ENCODE data around the gene SNX32. TPM values are rescaled to one million over a fixed set of nuclear protein-coding genes. Genes with fewer than 3 reads are reported as not detected.

Gene SNX32
- total and polyA plus RNA-seq, 2 of the 13 experiments (the other 11 are each of a cell fraction or from before 2014, with no cell fraction given) = 0.09 to 0.34 TPM

DNA sequence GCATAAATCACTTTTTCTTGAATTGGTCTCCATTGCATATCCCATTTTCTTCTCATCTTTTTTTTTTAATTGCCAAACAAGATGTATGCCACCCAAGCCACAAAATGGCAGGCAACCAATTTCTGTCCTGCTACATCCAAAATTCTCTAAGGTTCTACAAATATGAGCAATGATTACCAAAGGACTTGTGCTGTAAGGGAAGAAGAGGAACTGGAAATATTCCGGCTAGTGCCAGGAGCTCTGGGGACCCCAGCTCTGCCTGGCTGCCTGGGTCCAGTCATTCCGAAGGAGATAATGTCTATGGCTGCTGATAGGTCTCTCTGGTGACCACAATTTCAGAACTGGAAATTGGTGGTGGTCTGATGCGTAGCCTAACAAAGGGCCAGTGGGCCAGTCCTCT is 17.1 kb upstream of the SNX32 start:
- BruUV-seq (replicated peaks) = no TSS peak
- ATAC-seq = no peak
- Histone ChIP-seq H2AFZ (ENCODE audit: low read length) (no peak overlapping the region), H3K27me3 (ENCODE audit: control insufficient read depth in 1 of 2, insufficient read depth in 2 of 2, low read length in 2 of 2) (peaks cover 0 to 18% of the 10 kb centered on the region in 2 experiments; a peak in 2 of 5 replicates), H3K4me3 (replicated peaks in 1 of 3; ENCODE audit: insufficient read depth in 1 of 3, low read depth in 2 of 3, low read length in 3 of 3) (no peak overlapping the region), H3K27ac (ENCODE audit: extremely low read length, insufficient read depth, low read length) (no peak overlapping the region), H3K79me2 (ENCODE audit: insufficient read depth, low read length) (no peaks in the 10 kb centered on the region), H3K4me2 (ENCODE audit: low read depth, low read length) (peak overlapping the region; percentile 69), H3K36me3 (replicated peaks in 1 of 2; ENCODE audit: control insufficient read depth in 1 of 2, insufficient read depth in 2 of 2, low read length in 2 of 2) (no peaks in the 10 kb centered on the region), H3K4me1 (ENCODE audit: insufficient read depth, low read length) (peaks cover 30% of the 10 kb centered on the region), H4K20me1 (ENCODE audit: insufficient read depth, low read length) (no peaks in the 10 kb centered on the region), H3K9ac (ENCODE audit: insufficient read depth, low read depth, low read length) (no peak overlapping the region), H3K9me3 (ENCODE audit: low read length) (no peaks in the 10 kb centered on the region)
- POLR2A ChIA-PET = interaction anchor here (0.9 to 2.6 kb wide), 6 partner anchors 36 to 105 kb away, joined by 3 to 18 read pairs (median 4); partner anchors contain the start of genes AP5B1, FIBP and KAT5
- FAIRE-seq = no peak
- no peak for TF ChIP-seq ONECUT2 (CRISPR knock-in tag; IDR thresholded peaks at IDR 0.05)
- in situ Hi-C loops (cut with HindIII; ENCODE audit: extremely low pct_ligation_motif_present, low pct_unique_long_range_greater_than_20kb) (loop anchor here (5.0 to 10.0 kb wide), 3 partner anchors 34 to 102 kb away; partner anchors contain the start of genes AP5B1 and KAT5), intact Hi-C loops (cut with micrococcal nuclease; ENCODE audit: unreplicated experiment) (loop anchor here (5.0 kb wide), 1 partner anchor 34 kb away; the partner anchor contains the start of gene AP5B1)
- CTCF ChIA-PET (ENCODE audit: low intra/inter-chr PET ratio, low total read pairs) = interaction anchor here (0.6 to 4.0 kb wide), 5 partner anchors 36 to 172 kb away, joined by 3 to 57 read pairs (median 22); partner anchors contain the start of gene AP5B1
- WGBS (ENCODE audit: low lambda C conversion rate) = 96% methylated on average over 3 of the region's 3 CpGs
- DNase-seq (ENCODE audit: low spot score) = no peak

DNA sequence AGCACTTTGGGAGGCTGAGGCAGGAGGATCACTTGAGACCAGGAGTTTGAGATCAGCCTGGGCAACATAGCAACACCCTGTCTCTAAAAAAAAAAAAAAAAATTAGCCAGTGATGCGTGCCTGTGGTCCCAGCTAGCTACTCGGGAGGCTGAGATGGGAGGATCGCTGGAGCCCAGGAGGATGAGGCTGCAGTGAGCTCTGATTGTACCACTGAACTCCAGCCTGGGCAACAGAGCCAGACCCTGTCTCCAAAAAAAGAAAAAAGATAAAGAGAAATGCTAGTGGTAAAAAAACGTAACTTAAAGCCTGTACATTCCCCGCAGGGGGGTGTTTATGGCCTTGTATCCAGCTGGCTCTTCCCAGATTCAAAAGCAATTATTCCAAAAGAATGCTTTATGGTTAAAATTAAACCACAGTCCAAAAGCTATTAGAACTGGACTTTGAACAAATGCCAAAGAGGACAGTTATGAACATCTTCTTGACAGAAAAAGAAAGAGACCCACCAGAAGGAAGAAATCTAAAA is 16.4 kb upstream of the SNX32 start:
- Histone ChIP-seq H3K36me3 (replicated peaks in 1 of 2; ENCODE audit: control insufficient read depth in 1 of 2, insufficient read depth in 2 of 2, low read length in 2 of 2) (no peaks in the 10 kb centered on the region), H3K79me2 (ENCODE audit: insufficient read depth, low read length) (no peaks in the 10 kb centered on the region), H4K20me1 (ENCODE audit: insufficient read depth, low read length) (no peaks in the 10 kb centered on the region), H3K9me3 (ENCODE audit: low read length) (no peaks in the 10 kb centered on the region), H3K27me3 (ENCODE audit: control insufficient read depth in 1 of 2, insufficient read depth in 2 of 2, low read length in 2 of 2) (peaks cover 0 to 11% of the 10 kb centered on the region in 2 experiments; a peak in 2 of 5 replicates), H3K9ac (ENCODE audit: insufficient read depth, low read depth, low read length) (peak overlapping the region; percentile 53), H3K4me3 (replicated peaks in 1 of 3; ENCODE audit: insufficient read depth in 1 of 3, low read depth in 2 of 3, low read length in 3 of 3) (peak overlapping the region; percentile 51 to 76 (median 63)), H3K27ac (ENCODE audit: extremely low read length, insufficient read depth, low read length) (no peak overlapping the region), H3K4me1 (ENCODE audit: insufficient read depth, low read length) (peaks cover 30% of the 10 kb centered on the region), H3K4me2 (ENCODE audit: low read depth, low read length) (peak overlapping the region; percentile 69), H2AFZ (ENCODE audit: low read length) (peak overlapping the region; percentile 48)
- in situ Hi-C loops (cut with HindIII; ENCODE audit: extremely low pct_ligation_motif_present, low pct_unique_long_range_greater_than_20kb) = loop anchor here (5.0 to 10.0 kb wide), 3 partner anchors 35 to 103 kb away; partner anchors contain the start of genes AP5B1 and KAT5
- ATAC-seq = no peak
- CTCF ChIA-PET (ENCODE audit: low intra/inter-chr PET ratio, low total read pairs) = interaction anchor here (0.7 to 4.0 kb wide), 10 partner anchors 18 to 180 kb away, joined by 3 to 57 read pairs (median 16); partner anchors contain the start of genes AP5B1, KAT5 and SIPA1
- WGBS (ENCODE audit: low lambda C conversion rate) = 39% methylated on average over 5 of the region's 5 CpGs
- peak; percentile 4 for FAIRE-seq
- TF ChIP-seq SIN3A (IDR thresholded peaks at IDR 0.05; ENCODE audit: borderline replicate concordance, low read depth, low read length) (no peak), ZNF121 (CRISPR knock-in tag; IDR thresholded peaks at IDR 0.05) (peak; percentile 88), KAT8 (CRISPR knock-in tag; IDR thresholded peaks at IDR 0.05) (0 out of 2 replicates have a peak, but pooled peaks have one; percentile 11), ZMYM3 (CRISPR knock-in tag; IDR thresholded peaks at IDR 0.05) (peak; percentile 53; the same call in 1 of the 2 replicates)
- TF ChIP-seq, protein P1, sequence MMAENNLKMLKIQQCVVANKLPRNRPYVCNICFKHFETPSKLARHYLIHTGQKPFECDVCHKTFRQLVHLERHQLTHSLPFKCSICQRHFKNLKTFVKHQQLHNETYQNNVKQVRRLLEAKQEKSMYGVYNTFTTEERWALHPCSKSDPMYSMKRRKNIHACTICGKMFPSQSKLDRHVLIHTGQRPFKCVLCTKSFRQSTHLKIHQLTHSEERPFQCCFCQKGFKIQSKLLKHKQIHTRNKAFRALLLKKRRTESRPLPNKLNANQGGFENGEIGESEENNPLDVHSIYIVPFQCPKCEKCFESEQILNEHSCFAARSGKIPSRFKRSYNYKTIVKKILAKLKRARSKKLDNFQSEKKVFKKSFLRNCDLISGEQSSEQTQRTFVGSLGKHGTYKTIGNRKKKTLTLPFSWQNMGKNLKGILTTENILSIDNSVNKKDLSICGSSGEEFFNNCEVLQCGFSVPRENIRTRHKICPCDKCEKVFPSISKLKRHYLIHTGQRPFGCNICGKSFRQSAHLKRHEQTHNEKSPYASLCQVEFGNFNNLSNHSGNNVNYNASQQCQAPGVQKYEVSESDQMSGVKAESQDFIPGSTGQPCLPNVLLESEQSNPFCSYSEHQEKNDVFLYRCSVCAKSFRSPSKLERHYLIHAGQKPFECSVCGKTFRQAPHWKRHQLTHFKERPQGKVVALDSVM (CRISPR knock-in tag; IDR thresholded peaks at IDR 0.05) = peak; percentile 97
- POLR2A ChIA-PET = interaction anchor here (0.9 to 2.6 kb wide), 7 partner anchors 10 to 106 kb away, joined by 3 to 18 read pairs (median 6); partner anchors contain the start of genes AP5B1, FIBP and KAT5
- no peak for DNase-seq (ENCODE audit: low spot score)
- intact Hi-C loops (cut with micrococcal nuclease; ENCODE audit: unreplicated experiment) = loop anchor here (5.0 kb wide), 1 partner anchor 35 kb away; the partner anchor contains the start of gene AP5B1
- BruUV-seq (replicated peaks) = TSS peak; percentile 67
